Muscle of leg (tissue), 11 donors: ENCODE results near the gene PDPK1. TPM values are rescaled to one million over a fixed set of nuclear protein-coding genes. Genes with fewer than 3 reads are reported as not detected.
A peak's percentile ranks its signal among the peaks of the same experiment; 100 is the strongest.

Experiments
- DNase-seq: peaks from one replicate; pipeline ENCODE4 v3.0.0; 2013
- H3K27ac ChIP-seq: one replicate; pipeline ENCODE4 v1.5.1; 2013; ENCODE audit warnings: mild to moderate bottlenecking, low read length, control low read depth
- H3K27me3 ChIP-seq: one replicate; pipeline ENCODE4 v1.6.1; 2013; ENCODE audit warnings: low read length; ENCODE audit not compliant: control insufficient read depth, insufficient read depth
- H3K36me3 ChIP-seq: one replicate; pipeline ENCODE4 v1.6.1; 2013; ENCODE audit warnings: low read length; ENCODE audit not compliant: control insufficient read depth, insufficient read depth
- H3K4me1 ChIP-seq: one replicate; pipeline ENCODE4 v1.6.1; 2013; ENCODE audit warnings: low read length; ENCODE audit not compliant: control insufficient read depth, insufficient read depth
- H3K4me3 ChIP-seq: one replicate; pipeline ENCODE4 v1.5.1; 2013; ENCODE audit warnings: low read length, control low read depth
- H3K9me3 ChIP-seq: replicated peaks from 2 replicates; pipeline ENCODE4 v1.6.1; 2013; ENCODE audit warnings: low read depth, low read length; ENCODE audit not compliant: control insufficient read depth
- WGBS: methylation state at CpG from one replicate; pipeline ENCODE4 v1.1.5; 2013; ENCODE audit warnings: missing lambda C conversion rate; ENCODE audit not compliant: insufficient coverage; 5-methylcytosine and 5-hydroxymethylcytosine counted together
- polyA plus RNA-seq, 8 donors: library from polyadenylated mRNA; unstranded; fragments of 120-200 nt; gene quantifications; one replicate each; pipeline versions ENCODE4 v1.2.1 to v1.2.3, GENCODE V29; 2013; ENCODE audit warnings: inconsistent platforms in 1 of 8, low replicate concordance in 1 of 8; ENCODE audit not compliant: insufficient read length in 8 of 8, insufficient read depth in 1 of 8
- total RNA-seq: library from RNA; stranded (reverse); fragments of 120-200 nt; gene quantifications from one replicate; pipeline ENCODE4 v1.2.4, GENCODE V29; 2013

PDPK1 gene
- total and polyA plus RNA-seq, 9 donors = 14.9 to 37.3 (median 28.3) TPM

DNA sequence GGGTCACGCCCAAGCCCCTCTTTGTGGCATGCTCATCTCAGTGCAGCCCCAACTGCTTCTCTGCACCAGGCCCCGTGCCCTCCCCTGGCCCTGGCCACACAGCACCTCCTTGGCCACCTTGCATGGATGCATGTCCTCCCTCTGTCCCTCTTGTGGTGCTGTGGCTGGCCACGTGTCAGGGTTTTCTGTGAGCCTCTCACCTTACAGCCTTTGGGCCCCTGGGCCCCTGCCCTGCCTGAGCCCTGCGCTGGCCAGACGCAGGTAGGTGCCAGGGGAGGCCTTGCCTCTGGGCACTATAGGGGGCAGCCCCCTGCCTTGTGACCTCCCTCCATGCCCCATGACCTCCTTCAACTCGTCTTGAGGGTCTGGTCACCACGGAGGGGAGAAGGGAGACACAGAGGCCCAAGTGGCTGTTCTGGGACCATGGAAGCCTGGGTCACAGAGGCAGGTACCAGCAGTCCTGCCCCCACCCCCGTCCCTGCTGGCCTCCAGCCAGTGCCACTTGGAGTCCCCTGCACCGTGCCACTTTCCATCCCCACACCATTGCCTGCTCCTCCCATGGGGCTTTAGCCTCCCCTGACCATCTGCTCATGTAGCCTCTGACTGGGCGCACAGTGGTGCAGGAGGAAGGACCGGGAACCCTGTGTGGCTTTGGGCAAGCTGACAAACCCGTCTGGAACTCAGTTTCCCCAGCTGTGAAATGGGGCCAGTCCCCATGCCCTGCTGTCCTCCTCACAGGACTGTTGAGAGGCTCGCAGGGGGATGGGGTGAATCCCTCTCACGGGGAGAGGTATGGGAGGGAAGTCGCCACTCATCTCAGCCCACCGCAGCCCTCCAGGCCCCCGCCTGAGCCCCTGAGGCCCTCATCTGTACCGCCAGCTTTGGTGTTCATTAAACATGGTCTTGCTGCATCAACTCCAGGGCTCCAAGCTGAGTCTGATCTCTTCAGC, 35.6 kb upstream of the PDPK1 start:
- peaks cover 37% of the 10 kb centered on the region for H3K36me3 ChIP-seq
- H3K27me3 ChIP-seq = no peaks in the 10 kb centered on the region
- H3K4me3 ChIP-seq = no peak overlapping the region
- 65% methylated on average over 9 of the region's 18 CpGs for WGBS
- H3K9me3 ChIP-seq = no peaks in the 10 kb centered on the region
- peaks cover 47% of the 10 kb centered on the region for H3K4me1 ChIP-seq
- peak; percentile 31 for DNase-seq
- peak overlapping the region; percentile 55 for H3K27ac ChIP-seq

DNA sequence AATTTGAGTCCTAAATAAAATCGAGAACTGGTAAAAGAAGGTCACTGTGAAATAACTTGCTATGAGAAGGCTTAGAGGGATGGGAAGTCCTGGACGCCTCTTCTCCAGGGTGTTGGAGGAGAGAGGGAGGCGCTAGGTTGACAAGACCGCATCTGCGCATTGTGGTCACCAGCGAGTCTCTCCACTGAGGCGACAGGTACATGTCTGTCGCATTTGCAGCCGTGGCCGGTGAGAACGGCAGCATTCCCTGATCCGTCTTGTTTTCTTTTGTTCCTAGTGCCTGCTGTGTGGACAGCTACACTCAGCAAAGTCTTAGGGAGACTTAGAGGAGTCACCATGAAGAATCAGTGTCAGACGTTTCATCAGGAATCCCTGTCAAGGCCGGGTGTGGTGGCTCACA, 32.1 kb upstream of the PDPK1 start:
- Histone ChIP-seq H3K27me3 (no peaks in the 10 kb centered on the region), H3K4me1 (peaks cover 50% of the 10 kb centered on the region), H3K9me3 (no peaks in the 10 kb centered on the region), H3K27ac (no peak overlapping the region), H3K36me3 (peaks cover 8% of the 10 kb centered on the region), H3K4me3 (no peak overlapping the region)
- WGBS = 93% methylated on average over 12 of the region's 14 CpGs
- DNase-seq = no peak

DNA sequence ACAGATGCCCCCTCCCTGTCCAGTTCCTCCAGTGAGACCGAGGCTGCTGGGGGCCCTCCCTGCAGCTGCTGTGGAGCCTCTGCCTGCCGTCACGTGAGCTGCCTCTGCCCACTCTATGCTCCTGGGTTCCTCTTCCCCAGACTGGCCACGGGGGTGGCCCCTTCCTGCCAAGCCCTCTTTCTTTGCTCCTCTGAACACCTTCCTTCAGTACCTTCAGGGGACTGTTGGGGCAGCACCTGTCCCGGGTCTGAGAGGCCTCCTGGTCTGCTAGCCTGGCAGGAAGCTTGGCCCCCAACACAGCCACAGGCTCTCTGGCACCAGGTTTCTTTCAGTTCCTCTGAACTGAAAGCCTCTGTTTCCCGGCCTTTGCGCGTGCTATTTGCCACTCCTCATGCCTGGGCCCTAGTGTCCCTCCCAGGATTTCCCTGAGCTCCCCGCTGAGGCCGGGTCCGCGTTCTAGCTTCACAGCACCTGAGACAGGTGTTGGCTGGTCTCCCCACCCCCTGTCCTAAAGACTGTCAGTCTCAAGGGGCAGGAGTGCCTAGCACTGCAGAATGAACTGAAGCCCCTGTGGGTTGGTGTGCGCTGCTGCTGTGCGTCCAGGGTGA, 30.7 kb upstream of the PDPK1 start:
- Histone ChIP-seq H3K9me3 (no peaks in the 10 kb centered on the region), H3K4me3 (no peak overlapping the region), H3K27me3 (no peaks in the 10 kb centered on the region), H3K36me3 (peaks cover 8% of the 10 kb centered on the region), H3K4me1 (peaks cover 49% of the 10 kb centered on the region), H3K27ac (peak overlapping the region; percentile 78)
- 72% methylated on average over 14 of the region's 14 CpGs for WGBS
- no peak for DNase-seq

DNA sequence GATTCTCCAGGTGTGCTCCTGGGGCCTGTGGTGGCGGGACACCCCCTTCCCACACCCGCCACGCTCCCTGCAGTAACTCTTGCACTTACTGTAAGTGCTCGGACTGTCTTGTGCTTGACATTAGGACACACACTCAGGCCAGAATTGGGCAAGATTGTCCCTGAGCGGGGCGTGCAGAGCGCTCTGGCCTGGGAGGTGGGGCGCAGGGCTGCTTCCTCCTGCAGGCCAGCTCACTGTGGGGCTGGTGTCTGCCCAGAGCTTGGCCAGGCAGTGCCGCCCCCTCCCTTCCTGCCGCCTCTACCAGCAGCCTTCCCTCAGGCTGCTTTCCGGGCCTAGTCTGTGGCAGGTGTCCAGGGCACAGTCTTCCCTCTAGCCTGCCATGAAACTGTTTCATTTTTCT, 30.2 kb upstream of the PDPK1 start:
- no peaks in the 10 kb centered on the region for H3K9me3 ChIP-seq
- peaks cover 49% of the 10 kb centered on the region for H3K4me1 ChIP-seq
- no peak for DNase-seq
- peak overlapping the region; percentile 78 for H3K27ac ChIP-seq
- WGBS = 93% methylated on average over 9 of the region's 11 CpGs
- H3K27me3 ChIP-seq = no peaks in the 10 kb centered on the region
- H3K36me3 ChIP-seq = peaks cover 8% of the 10 kb centered on the region
- no peak overlapping the region for H3K4me3 ChIP-seq

DNA sequence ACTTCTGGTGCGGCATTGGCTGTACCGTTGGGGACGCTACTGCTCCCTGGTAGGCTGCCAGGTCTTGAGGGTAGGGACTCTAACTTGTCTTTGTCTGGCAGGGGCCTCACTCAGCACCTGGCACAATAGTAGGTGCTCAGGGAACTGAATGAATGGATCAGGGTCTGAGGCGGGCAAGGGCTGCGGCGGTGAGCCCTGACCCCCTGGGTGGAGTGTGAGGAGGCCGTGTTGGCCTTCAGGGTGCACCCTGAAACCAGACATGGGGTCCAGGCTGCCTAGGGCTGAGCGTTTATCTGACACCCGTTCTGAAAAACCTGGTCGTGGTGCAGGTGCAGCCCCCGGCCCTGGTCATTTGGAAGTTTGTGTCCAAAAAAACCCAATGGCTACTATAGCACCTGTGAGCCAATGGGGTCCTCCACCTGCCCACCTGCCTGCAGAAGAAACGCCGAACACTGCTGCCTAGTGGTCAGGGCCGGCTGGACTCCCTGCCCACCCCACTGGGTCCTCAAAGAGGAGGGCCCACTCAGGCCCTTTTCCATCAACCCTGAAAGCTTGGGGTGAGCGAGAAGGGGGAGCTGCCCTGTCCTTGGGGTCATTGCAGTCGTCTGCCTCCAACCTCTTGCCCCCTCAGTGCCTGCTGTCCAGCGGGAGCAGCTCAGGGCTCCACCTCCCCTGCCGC, 29.0 kb upstream of the PDPK1 start:
- Histone ChIP-seq H3K9me3 (no peaks in the 10 kb centered on the region), H3K27ac (peak overlapping the region; percentile 42), H3K36me3 (peaks cover 8% of the 10 kb centered on the region), H3K27me3 (no peaks in the 10 kb centered on the region), H3K4me3 (no peak overlapping the region), H3K4me1 (peaks cover 53% of the 10 kb centered on the region)
- WGBS = 83% methylated on average over 10 of the region's 18 CpGs
- no peak for DNase-seq

DNA sequence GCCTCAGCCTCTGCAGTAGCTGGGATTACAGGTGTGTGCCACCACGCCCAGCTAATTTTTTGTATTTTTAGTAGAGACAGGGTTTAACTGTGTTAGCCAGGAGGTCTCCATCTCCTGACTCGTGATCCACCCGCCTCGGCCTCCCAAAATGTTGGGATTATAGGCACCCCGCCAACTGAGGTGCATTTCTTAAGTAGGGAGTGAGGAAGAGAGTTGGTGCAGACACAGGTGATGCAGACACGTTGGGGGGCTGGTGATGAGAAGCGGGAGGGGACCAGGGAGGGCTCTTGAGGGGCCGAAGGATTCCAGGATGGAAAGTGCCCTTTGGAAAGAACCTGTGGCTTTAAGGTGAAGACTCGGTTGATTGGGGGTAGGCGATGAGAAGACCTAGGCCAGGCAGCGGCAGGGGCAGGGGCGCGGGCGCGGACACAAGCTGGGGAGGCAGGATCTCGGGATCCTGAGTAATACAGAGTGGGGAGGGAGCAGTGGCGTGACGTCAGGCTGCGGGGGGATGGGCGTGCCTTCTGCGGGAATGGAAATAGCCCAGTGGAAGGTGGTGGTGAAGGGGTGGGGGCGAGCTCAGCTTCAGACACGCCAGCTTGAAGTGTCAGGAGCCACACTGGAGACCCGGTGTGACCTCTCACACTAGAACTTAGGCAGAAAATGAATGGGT, 26.6 kb upstream of the PDPK1 start:
- Histone ChIP-seq H3K4me3 (no peak overlapping the region), H3K4me1 (peaks cover 69% of the 10 kb centered on the region), H3K36me3 (peaks cover 6% of the 10 kb centered on the region), H3K27me3 (no peaks in the 10 kb centered on the region), H3K27ac (peak overlapping the region; percentile 38), H3K9me3 (no peaks in the 10 kb centered on the region)
- WGBS = 29% methylated on average over 21 of the region's 24 CpGs
- peak; percentile 67 for DNase-seq

DNA sequence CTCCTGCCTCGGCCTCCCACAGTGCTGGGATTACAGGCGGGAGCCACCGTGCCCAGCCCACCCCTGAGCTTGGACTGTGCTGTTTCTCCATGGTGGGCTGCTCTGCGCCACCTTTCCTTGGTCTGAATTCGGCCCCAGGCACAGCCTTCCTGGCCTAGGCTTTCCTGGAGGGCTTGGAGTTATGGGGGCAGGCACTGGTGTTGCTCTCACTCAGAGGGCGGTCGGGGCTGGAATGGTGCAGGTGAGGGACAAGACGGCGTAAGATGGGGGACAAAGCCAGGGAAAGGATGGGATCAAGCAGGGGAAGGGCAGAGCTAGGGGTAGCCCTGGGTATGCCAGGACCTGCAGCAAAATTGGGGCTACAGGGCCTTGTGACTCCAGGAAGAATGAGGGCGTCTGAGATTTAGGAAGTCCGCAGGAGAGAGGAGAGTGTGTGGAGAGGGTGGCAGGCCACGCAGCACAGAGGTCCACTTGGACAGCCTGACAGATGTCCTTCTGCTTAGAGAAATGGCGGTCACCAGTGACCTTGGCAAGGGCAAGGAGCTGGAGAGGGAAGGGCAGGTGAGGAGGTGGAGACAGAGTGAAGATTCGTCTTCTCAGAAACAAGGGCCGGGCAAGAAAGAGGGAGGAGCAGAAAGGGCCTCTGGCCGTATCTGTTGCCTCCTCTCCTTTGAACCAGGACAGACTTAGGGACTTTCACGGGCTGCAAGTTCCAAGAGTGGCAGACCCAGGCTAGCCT, 25.7 kb upstream of the PDPK1 start:
- peak; percentile 19 for DNase-seq
- no peak overlapping the region for H3K4me3 ChIP-seq
- peaks cover 76% of the 10 kb centered on the region for H3K4me1 ChIP-seq
- H3K27ac ChIP-seq = peak overlapping the region; percentile 92
- H3K36me3 ChIP-seq = peaks cover 12% of the 10 kb centered on the region
- no peaks in the 10 kb centered on the region for H3K9me3 ChIP-seq
- 78% methylated on average over 15 of the region's 17 CpGs for WGBS
- H3K27me3 ChIP-seq = no peaks in the 10 kb centered on the region

DNA sequence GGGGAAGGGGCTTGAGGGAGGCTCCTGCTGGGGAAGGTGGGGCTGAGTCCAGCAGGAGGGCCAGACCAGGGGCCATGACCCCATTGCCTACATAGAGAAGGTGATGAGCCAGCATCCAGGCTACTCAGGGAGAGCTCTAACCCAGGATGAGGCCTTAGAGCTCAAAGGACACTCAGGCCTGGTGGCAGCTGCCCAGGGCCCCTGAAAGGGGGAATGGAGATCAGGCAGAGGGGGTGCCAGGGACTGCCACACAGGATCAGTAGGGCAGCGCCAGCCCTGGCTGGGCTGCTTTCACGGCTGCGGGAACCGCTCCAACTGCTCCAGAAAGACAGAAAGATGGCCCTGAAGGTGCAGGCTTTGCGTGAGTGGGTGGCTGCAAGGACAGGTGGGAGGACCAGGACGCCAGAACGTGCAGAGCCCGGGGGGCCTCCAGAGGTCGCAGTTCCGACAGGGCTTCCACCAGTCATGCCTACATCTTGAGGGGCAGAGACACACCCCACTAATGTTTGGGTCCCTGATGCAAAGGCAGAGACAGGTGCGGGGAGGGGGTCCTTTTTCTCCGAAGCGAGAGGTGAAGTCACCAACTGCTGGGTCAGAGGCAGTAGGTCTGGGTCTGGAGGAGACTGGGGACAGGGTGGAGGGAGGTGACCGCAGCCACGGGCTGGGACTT, 25.0 kb upstream of the PDPK1 start:
- no peaks in the 10 kb centered on the region for H3K27me3 ChIP-seq
- H3K36me3 ChIP-seq = peaks cover 10% of the 10 kb centered on the region
- no peaks in the 10 kb centered on the region for H3K9me3 ChIP-seq
- peaks cover 73% of the 10 kb centered on the region for H3K4me1 ChIP-seq
- H3K4me3 ChIP-seq = peak overlapping the region; percentile 87
- H3K27ac ChIP-seq = peak overlapping the region; percentile 92
- WGBS = 22% methylated on average over 8 of the region's 15 CpGs
- peak; percentile 45 for DNase-seq
